HG03097 (cell line): ENCODE measurements around the gene RPL7A.
"Not testable (repeated sequence)": the region's sequence is repeated elsewhere in the genome, so short reads cannot be mapped to it uniquely, and the experiment has no call there.

Experiments
- ATAC-seq: cut with Tn5 transposase; IDR thresholded peaks from one replicate; pipeline ENCODE4 v1.9.1; 2021; ENCODE audit not compliant: unreplicated experiment, low FRiP score

Gene RPL7A

GRCh38 chr9:133366435-133366834 lies 18.4 kb downstream of the RPL7A start:
- ATAC-seq = no peak

DNA sequence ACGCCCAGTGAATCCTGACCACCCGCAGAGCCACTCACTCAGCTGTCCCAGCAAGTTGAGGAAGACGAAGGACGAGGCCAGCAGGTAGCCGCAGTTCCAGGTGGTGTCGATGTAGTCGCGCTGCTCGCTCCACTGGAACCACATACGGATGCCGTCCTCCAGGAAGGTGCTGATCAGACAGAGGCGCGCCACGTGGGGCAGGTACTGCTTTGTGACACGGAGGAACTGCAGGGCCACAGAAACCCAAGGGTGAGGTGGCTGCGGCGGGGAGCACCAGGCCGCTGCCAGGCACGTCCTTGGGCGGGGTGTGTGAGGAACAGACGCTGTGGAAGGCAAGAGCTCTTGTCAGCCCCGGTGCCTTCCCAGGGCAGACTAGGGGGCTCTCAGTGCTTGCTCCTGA lies 19.2 kb downstream of the RPL7A start:
- ATAC-seq = no peak

GRCh38 chr9:133367778-133368177 lies 19.8 kb downstream of the RPL7A start:
- ATAC-seq = no peak

DNA sequence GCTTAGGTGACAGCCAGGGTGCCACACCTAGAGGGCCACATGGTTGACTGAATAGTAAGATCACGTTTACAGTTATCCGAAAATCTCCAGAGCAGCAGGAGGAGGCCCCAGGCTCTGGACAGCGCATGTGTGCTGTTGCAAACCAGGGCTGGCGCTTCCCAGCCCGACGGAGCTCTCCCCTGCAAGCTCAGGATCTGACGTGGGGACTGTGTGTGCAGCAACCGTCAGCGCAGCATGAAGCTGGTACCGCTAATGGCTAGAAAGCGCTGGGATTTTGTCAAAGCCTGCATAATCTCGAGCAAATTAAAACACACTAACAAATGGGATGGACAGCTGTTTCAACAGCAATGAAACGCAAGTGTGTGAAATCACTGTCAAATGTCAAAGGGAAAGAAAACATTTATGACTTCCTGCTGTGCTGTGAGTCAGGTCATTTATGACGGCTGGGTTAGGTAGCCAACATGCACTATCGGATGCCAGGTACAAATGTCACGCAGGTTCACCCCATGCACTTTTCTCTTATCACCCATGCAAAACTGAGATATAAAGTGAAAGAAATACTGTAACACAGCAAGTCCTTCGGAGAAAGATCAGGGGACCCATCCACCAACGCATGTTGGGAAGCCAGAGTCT lies 20.3 kb downstream of the RPL7A start:
- ATAC-seq = no peak

GRCh38 chr9:133369422-133369821 lies 21.4 kb downstream of the RPL7A start:
- no peak for ATAC-seq

GRCh38 chr9:133369933-133370332 lies 21.9 kb downstream of the RPL7A start:
- ATAC-seq = no peak

DNA sequence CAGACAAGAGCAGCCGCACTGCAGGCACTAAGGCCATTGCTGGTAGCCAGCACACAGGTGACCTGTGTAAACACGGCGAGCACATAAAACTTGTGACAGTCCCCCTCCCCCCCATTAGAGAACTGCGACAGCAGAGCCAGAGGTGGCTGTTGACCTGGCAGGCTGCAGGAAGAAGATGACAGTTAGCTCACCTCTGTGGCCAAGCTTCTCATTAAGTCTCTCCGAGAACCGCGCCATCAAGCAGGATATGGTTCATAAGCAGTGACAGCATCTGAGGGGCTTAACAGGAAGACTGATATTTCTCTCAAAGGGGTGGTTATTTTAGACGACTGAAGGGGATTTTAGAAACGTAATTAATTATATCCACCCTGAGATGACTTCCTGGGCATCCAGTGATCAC lies 22.7 kb downstream of the RPL7A start:
- ATAC-seq = no peak

DNA sequence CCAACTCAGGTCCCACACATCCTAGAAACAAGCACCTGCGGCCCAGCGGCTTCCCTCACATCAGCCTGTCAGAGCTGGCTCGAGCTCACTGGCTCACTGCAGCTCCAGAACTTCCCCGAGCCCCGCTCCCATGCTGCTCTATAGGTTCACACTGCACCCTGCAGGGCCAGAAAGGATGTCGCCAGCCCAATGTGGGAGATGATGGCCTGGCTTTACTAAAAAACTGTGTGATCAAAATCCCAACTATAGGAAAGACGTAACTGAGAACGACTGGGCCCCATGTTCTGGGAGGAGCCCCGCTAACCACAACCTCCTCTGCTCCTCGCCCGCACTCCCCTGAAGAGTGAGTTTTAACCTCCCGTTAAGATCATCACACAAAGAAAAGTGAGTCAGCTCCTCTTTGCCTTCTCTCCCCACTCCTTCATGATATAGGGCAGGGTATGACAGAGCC lies 23.3 kb downstream of the RPL7A start:
- no peak for ATAC-seq

DNA sequence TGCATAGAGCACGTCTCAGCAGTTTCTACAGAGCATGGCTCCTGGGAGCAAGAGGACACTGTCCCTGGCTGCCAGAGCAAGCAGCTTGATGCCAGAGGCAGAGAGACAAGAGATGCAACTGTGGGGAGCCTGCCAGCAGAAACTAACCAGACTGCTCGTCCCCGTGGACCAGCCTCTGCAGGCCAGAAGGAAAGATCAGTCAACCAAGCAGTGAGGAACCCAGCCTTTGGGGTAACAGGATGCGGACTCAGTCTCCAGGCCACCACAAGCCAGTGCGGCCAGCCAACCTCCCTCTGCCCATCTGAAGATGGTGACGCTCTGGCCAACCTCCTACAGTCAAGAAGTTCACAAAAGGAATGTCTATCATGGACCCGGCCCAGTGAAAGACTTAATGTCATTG lies 24.1 kb downstream of the RPL7A start:
- ATAC-seq = no peak

GRCh38 chr9:133374612-133375115 lies 26.6 kb downstream of the RPL7A start:
- ATAC-seq = no peak

DNA sequence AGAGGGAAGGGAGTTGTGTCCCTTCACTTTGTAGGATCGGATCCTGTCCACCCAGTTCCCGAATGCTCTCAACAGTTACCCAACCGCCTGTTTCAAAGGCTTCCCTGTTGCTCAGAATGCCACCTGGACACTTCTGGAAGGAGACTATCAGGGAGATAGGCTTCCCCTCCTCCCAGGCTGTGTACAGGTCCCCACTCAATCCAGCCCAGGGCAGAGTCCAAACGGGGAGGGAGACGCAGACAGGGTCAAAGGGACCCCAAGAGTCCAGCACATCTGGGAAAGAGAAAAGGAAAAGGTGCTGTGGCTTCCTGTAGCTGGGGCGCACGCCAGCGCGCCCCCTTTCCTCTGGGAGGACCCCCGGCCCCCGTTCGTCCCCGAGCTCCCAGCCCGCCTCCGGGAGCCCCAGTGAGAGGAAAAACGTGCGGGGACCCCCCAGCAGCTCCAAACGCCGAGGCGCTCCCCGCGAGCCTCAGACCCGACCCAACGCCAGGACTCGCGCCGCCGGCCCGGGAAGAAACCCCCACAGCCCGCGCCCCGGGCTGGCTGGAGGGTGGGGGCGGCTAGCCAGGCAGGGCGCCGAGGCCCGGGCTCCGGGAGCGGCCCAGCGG lies 27.2 kb downstream of the RPL7A start:
- ATAC-seq = no peak

DNA sequence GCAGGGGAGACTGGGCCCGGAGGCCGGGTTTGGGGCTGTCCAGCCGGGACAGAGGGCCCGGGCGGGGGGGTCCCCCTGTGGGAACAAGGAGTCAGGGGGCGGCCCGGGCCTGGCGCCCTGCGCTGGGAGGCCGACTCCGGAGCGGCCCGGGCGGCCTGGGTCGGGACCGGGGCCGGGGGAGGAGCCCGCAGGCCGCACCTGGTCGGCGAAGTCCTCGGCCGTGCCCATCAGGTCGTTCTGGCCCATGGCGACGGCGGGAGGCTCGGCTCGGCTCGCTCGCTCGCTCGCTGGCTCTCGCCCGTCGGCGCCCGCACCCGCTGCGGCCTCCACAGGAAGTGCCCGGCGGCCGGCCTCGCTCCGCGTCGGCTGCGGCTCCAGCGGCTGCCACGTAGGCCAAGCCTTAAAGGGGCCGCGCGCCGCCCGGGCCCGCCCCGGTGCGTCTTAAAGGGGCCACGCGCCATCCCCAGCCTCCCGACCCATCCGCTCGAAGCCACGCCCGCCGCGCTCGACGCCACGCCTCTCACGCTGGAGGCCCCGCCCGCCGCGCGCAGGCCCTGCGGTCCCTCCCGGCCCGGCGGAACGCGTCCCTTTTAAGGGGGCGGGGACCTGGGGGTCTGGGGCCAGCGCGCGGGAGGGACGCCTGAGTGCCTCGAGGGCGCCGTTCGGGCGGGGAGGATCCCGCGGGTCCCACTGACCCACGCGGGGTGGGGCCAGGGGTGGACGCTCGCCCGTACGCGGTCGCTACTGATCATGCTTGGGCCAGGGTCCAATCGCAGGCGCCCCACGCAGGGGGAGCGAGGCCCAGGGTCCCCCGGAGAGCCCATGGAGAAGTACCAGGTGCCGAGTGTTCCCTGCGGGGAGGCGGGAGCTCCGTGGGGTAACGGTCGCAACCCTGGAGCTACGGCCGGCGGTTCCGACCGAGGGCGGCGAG lies 28.0 kb downstream of the RPL7A start, which contains the start of the genes STKLD1 and SURF4:
TSS of gene STKLD1 (plus strand) at position 643 of the 931 bp plus-strand sequence. CDS start at position 751, 108 bp downstream.
TSS of gene SURF4 (minus strand) at position 337 of the 931 bp plus-strand sequence. CDS start at position 246, 91 bp downstream.
- ATAC-seq = peak; percentile 83

DNA sequence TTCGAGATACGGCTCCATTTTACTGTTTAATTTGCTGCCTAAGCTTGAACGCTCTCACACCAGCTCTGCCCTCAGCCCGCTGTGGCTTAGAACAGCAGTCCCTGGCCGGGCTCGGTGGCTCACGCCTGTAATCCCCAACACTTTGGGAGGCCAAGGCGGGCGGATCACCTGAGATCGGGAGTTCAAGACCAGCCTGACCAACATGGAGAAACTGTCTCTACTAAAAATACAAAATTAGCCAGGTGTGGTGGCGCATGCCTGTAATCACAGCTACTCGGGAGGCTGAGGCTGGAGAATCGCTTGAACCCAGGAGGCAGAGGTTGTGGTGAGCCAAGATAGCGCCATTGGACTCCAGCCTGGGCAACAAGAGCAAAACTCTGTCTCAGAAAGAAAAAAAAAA lies 29.3 kb downstream of the RPL7A start:
- ATAC-seq = not testable (repeated sequence)

- no peak for ATAC-seq
These were observed 29.8 kb downstream of the RPL7A start for GRCh38 chr9:133377721-133378216.

DNA sequence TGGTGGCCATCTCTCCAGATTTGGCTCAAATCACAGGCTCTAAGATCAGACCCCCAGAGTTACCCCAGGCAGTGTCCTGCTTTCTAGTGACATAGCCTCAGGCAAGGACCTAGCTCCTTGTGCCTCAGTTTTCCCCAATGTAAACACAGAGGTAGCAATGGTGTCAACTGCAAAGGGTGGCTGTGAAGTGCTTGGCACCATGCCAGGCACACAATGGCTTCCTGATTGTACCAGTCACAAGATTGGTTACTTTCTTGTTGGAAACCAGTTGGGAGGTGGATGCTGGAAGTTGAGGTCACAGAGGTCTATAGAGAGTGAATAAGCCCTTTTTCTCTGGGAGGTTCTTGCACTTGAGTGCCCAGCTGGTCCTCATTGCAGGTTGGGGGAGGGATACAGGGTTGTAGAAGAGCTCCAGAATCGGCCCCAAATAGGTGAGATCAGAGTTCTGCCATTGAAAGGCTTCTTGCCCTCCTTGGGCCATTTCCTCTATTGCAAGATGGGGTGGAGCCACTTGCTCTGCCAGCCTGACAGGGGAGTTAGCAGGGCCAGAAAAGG lies 30.5 kb downstream of the RPL7A start:
- no peak for ATAC-seq

DNA sequence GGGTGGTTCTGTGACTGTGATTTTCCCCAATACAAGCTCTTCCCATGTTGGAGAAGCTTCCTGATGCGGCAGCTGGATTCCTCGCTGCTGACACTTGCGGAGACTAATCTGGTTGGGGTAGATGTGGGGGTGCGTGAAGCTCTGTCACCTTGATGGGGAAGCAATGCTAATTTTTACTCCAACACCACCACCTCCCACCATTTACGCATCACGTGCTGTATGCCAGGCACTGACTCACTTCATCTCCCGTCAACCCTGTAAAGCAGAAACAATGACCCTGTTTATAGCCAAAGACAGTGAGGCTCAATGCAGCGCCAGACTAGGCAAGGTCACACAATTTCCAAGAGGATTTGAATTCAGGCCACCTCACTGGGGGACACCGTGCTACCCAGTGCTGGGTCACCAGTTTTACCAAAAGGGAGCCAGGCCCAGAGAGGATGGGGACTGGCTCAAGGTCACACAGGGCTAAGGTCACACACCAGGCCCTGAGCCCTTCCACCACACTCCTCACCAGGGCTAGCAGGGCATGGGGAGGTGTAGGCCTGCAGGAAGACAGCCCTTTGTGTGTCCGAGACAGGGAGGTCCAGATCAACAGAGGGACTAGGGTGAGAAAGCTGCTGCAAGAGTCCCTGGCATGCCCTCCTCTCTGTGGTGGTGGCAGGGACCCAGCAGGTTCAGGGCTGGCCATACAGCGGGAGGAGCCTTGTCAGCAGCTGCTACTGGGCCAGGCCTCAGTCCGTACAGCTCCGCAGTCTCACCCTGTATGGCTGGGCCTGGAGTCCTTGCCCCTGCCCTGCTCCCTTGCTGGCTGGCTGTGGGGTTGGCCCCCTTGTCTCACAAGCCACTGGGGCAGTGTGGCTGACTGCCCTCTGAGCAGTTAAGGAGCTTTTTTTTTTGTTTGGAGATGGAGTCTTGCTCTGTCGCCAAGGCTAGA lies 31.4 kb downstream of the RPL7A start:
- no peak for ATAC-seq

DNA sequence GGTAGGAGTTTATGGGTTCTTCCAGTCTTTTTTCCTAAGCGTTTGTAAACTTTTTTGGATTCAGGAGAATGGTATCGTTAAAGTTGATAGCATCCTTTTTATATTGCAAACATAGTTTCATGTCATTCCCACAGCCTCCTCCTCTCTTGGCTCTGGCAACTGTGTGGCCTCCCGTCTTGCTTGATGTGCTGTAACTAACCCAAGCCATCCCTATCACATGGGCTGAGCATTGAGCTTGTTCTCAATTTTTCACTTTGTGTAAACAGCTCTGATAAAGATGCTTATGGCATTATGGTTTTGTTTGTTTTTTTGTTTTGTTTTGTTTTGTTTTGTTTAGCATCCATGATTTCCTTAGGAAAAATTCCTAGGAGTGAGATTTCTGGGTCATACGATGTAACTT lies 32.7 kb downstream of the RPL7A start:
- no peak for ATAC-seq

DNA sequence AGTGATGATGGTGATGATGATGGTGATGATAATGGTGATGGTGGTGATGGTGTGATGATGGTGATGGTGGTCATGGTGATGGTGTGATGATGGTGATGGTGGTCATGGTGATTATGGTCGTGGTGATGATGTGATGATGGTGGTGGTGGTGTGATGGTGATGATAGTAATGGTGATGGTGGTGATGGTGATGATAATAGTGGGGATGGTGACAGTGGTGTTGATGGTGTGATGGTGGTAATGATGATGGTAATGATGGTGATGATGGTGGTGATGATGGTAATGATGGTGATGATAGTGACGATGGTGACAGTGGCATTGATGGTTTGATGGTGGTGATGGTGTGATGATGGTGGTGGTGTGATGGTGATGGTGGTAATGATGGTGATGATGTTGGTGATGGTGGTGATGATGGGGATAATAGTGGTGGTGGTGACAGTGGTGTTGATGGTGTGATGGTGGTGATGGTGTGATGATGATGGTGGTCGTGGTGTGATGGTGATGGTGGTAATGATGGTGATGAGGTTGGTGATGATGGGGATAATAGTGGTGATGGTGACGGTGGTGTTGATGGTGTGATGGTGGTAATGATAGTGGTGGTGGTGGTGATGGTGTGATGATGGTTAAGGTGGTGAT lies 34.6 kb downstream of the RPL7A start:
- no peak for ATAC-seq

- ATAC-seq = no peak
These were observed 35.4 kb downstream of the RPL7A start for GRCh38 chr9:133383438-133383837.
